Effector CD4-positive, alpha-beta T cell (primary cell): ENCODE results near the gene NDUFA9.
A peak's percentile ranks its signal among the peaks of the same experiment; 100 is the strongest.

ENCODE experiments used
- DNase-seq: peaks from one replicate; pipeline ENCODE4 v3.0.0-alpha.2; 2020
- total RNA-seq: gene quantifications from one replicate; lab custom pipeline; 2026; lab: John Stamatoyannopoulos, UW

NDUFA9 gene
- total RNA-seq = 9.4 reads per million, percentile 30 among the genes with 10 or more reads in this experiment

- DNase-seq = peak; percentile 72
Observed at GRCh38 chr12:4648501-4649357, at the start of gene NDUFA9, which contains the start of gene AKAP3. NDUFA9 (plus strand) TSS chr12:4649114; CDS start chr12:4649127, 13 bp downstream. AKAP3 (minus strand) TSS chr12:4649051; CDS start chr12:4638196, 10,855 bp downstream.

GRCh38 chr12:4603421-4603820 is 45.5 kb upstream of the NDUFA9 start:
- DNase-seq = no peak

- DNase-seq = no peak
Observed at GRCh38 chr12:4603946-4604345, 45.0 kb upstream of the NDUFA9 start.

- DNase-seq = peak; percentile 68
Observed at GRCh38 chr12:4604684-4605193, 44.2 kb upstream of the NDUFA9 start.

- no peak for DNase-seq
Observed at GRCh38 chr12:4607056-4607455, 41.9 kb upstream of the NDUFA9 start.

- no peak for DNase-seq
Observed at GRCh38 chr12:4609071-4609470, 39.8 kb upstream of the NDUFA9 start.

GRCh38 chr12:4610481-4610880 is 38.4 kb upstream of the NDUFA9 start:
- no peak for DNase-seq

GRCh38 chr12:4615667-4616066 is 33.2 kb upstream of the NDUFA9 start:
- DNase-seq = no peak

- no peak for DNase-seq
Observed at GRCh38 chr12:4621511-4621910, 27.4 kb upstream of the NDUFA9 start.

DNA sequence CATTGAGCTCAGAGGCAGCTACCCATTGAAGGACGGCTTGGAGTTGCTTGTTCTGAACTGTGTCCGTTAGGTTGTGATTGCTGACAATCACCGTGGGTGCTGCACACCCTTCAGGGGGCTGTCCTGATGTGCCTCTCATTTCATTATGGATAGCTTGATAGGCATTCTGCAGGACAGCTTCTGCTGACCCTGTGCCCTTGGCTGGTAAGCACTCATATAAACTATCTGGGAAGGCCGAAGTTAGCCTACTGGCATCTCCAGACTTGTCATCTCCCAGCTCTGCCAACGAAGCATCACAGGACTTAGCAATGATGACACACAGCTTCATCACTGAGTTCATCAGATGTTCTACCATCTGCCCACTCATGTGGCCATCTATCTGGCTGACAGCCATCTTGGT is 22.4 kb upstream of the NDUFA9 start:
- DNase-seq = no peak

GRCh38 chr12:4628406-4628805 is 20.5 kb upstream of the NDUFA9 start:
- no peak for DNase-seq

DNA sequence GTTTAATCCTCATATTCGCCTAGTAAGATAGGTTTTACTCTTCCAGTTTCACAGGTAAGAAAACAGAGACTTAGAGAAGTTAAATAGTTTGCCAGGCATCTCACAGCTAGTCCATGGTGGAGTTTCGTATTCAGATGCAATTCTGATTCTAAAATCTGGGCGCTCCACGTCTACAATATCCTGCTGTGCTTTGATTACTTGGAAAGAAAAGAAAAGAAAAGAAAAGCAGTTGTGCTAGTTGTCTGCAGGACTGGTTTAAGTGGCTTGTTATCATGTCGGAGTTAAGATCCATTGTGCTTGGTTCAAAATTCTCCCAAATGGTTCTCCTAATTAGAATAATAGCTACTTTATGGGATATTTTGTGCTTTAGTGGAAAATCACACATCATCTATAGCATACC is 18.7 kb upstream of the NDUFA9 start:
- no peak for DNase-seq

- DNase-seq = no peak
Observed at GRCh38 chr12:4643747-4644146, 5.2 kb upstream of the NDUFA9 start.

- no peak for DNase-seq
Observed at GRCh38 chr12:4645023-4645422, 3.9 kb upstream of the NDUFA9 start.

DNA sequence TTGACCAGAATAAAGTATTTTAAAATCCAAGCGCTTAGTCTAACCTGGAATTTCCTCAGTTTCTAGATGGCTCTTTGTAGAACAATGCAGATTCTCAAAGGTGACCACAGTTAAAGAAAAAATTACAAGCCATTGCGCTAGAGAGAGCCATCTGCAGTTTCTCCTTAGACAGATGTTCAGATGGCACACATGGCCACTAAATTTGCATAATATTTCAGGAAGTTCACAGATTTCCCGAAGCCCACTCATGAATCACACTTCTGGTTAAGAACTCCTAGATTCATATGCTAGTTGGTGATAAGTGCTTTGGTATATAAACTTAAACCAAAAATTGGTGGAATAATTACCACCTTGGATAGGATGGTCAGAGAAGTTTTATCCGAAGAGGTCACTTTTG is 812 bp upstream of the NDUFA9 start:
- DNase-seq = no peak

- no peak for DNase-seq
Observed at GRCh38 chr12:4649358-4649661, 396 bp downstream of the NDUFA9 start.

GRCh38 chr12:4653257-4653656 is 4.3 kb downstream of the NDUFA9 start:
- no peak for DNase-seq

- DNase-seq = no peak
Observed at GRCh38 chr12:4653691-4654090, 4.8 kb downstream of the NDUFA9 start.

DNA sequence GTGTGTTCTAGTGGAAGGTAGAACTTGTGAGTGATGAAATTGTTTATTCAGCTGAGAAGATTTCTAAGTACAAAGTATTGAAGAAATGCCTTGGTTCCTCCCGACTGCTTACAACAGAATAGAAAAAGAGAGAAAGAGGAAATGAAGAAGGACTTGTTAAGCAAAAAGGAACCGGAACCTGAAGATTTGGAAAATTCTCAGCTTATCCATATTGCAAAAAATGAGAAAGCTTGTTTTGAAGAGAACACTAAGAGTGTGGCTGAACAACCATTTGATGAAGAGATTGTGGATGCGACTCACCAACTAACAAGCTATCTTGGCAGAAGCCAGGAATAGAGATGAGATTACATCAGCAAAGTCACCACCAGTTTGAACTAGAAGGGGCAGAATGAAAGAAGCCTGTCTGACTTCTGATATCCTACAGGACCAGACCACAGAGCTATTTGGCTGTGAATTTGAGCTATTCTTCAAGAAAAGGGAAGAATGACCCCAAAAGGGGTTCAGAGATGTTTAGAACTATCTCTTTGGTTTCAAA is 15.1 kb downstream of the NDUFA9 start:
- no peak for DNase-seq

DNA sequence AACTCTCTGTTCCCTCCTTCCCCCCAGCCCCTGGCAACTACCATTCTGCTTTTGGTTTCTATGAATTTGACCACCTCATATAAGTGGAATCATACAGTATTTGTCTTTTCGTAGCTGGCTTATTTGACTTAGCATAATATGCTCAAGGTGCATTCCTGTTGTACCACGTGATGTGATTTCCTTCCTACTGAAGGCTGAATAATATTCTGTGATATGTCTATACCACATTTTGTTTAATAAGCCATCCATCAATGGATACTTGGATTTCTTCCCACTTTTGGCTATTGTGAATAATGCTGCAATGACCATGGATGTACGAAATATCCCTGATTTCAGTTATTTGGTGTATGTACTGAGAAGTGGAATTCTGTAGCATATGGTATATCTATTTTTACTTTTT is 16.3 kb downstream of the NDUFA9 start:
- no peak for DNase-seq

DNA sequence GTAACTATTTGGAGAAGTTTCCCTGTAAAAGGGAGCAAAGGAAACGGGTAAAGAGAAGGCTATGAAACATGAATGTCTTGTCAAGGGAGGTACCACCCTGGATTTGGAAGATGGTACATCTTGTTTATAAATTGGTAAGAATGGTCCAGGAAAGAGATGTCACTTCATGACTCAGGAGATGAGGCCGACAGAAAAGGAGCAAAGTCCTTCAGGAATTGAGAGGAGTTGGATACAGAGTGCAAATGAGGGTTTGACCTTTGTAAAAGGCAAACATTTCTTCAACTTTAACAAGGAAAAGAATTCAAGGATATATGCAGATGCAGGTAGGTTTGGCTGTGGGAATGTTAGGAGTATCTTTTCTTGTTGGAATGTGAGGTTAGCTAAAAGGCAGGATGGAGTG is 30.8 kb downstream of the NDUFA9 start:
- no peak for DNase-seq

DNA sequence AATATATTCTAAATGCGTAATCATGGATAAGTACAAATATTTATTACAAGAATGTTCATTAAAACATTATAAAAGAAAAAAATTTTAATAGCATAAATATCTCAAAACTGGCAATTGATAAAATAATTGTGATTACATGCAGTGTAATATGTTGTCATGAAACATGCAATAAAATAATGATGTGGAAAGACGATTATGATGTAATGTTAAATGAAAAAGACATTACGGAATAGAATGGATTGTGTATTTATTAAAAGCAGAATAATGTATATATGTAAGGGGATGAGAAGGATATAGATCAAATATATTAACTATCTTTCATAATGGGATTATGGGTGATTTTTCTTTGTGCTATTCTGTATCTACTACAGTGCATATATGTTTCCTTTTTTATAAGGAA is 32.8 kb downstream of the NDUFA9 start:
- DNase-seq = no peak

GRCh38 chr12:4685317-4685716 is 36.4 kb downstream of the NDUFA9 start:
- DNase-seq = no peak

- DNase-seq = no peak
Observed at GRCh38 chr12:4690760-4691159, 41.8 kb downstream of the NDUFA9 start.
